HCT116 (cell line): ENCODE data around the gene DYNC2H1. TPM values are rescaled to one million over a fixed set of nuclear protein-coding genes. Genes with fewer than 3 reads are reported as not detected.

ENCODE experiments used
- ATAC-seq: fragments of 200-7000 bp; cut with Tn5 transposase; 2 replicates; pipeline ENCODE4 v1.9.1; 2020; ENCODE audit warnings: mild to moderate bottlenecking, moderate library complexity
- BruUV-seq: library from RNA; stranded (reverse); fragments of 400-500 nt; replicated peaks from 2 replicates; lab custom pipeline; 2021; lab: Mats Ljungman, UMichigan
- CTCF ChIA-PET: fragments of 300-600 bp; sonication (Branson Sonifier 250); formaldehyde crosslinking; loops from one replicate; lab custom pipeline; 2021; ENCODE audit warnings: antibody characterized with exemption; lab: Charles Lee
- POLR2A ChIA-PET: fragments of 300-600, 350-600 bp; sonication (Branson Sonifier 250); formaldehyde crosslinking; loops from one replicate; lab custom pipeline; 2021; ENCODE audit warnings: antibody characterized with exemption; lab: Charles Lee
- RAD21 ChIA-PET, 2 experiments: fragments of 300-600 bp; sonication (Branson Sonifier 250); formaldehyde crosslinking; loops; one replicate each; lab custom pipeline; 2023; ENCODE audit warnings: low total read pairs in 2 of 2; ENCODE audit not compliant: uncharacterized antibody in 2 of 2, unreplicated experiment in 2 of 2, low non-redundant PET in 1 of 2; lab: Charles Lee
- DNase-seq: peaks from one replicate; pipeline ENCODE4 v3.0.0-alpha.2; 2010; ENCODE audit warnings: low read depth, low spot score
- H2AFZ ChIP-seq: fragments of 200-600 bp; shearing (Covaris generic), sonication (generic); 2 replicates; pipeline ENCODE4 v1.6.1; 2017; ENCODE audit warnings: low read depth, mixed run types, mixed read lengths, antibody characterized with exemption, low read length; ENCODE audit not compliant: poor library complexity, severe bottlenecking
- H3K27ac ChIP-seq: 2 replicates; pipeline ENCODE4 v1.5.1; 2012; ENCODE audit warnings: low read depth, low read length
- H3K27me3 ChIP-seq: fragments of 200-600 bp; sonication (generic); 2 replicates; pipeline ENCODE4 v1.6.1; 2016; ENCODE audit warnings: mixed run types, low read length, mixed read lengths; ENCODE audit not compliant: insufficient read depth
- H3K36me3 ChIP-seq, 2 experiments: fragments of 200-500 bp in 1 of 2; fragments of 200-600 bp in 1 of 2; sonication (Bioruptor generic) in 1 of 2; sonication (generic) in 1 of 2; 2 replicates each; pipeline versions ENCODE4 v1.5.1 to v1.6.1; 2014 to 2016; ENCODE audit warnings: low read length in 2 of 2, inconsistent platforms in 1 of 2, mixed read lengths in 1 of 2, mixed run types in 1 of 2; ENCODE audit not compliant: insufficient read depth in 2 of 2, control insufficient read depth in 1 of 2
- H3K4me1 ChIP-seq, 2 experiments: fragments of 200-600 bp in 1 of 2; sonication (generic) in 1 of 2; 2 replicates each; pipeline versions ENCODE4 v1.5.1 to v1.6.1; 2012 to 2017; ENCODE audit warnings: low read length in 2 of 2, inconsistent platforms in 1 of 2, mild to moderate bottlenecking in 1 of 2, mixed read lengths in 1 of 2, mixed run types in 1 of 2, moderate library complexity in 1 of 2; ENCODE audit not compliant: insufficient read depth in 2 of 2, control insufficient read depth in 1 of 2
- H3K4me2 ChIP-seq: fragments of 200-600 bp; sonication (generic); 2 replicates; pipeline ENCODE4 v1.6.1; 2017; ENCODE audit warnings: mixed run types, low read length, mixed read lengths
- H3K4me3 ChIP-seq, 2 experiments: fragments of 200-600 bp in 1 of 2; sonication (generic) in 1 of 2; replicated peaks in 1 of 2; 2 replicates each; pipeline ENCODE4 v1.5.1; 2011 to 2016; ENCODE audit warnings: low read length in 2 of 2, control low read depth in 1 of 2, low read depth in 1 of 2, mild to moderate bottlenecking in 1 of 2, mixed read lengths in 1 of 2, mixed run types in 1 of 2
- H3K79me2 ChIP-seq: fragments of 200-600 bp; sonication (generic); 2 replicates; pipeline ENCODE4 v1.6.1; 2017; ENCODE audit warnings: mild to moderate bottlenecking, mixed run types, low read length, moderate library complexity, mixed read lengths; ENCODE audit not compliant: insufficient read depth
- H3K9ac ChIP-seq: fragments of 200-600 bp; sonication (generic); 2 replicates; pipeline ENCODE4 v1.6.1; 2016; ENCODE audit warnings: low read length, mixed read lengths
- H3K9me2 ChIP-seq: fragments of 200-600 bp; sonication (generic), shearing (Covaris generic); 2 replicates; pipeline ENCODE4 v1.6.1; 2017; ENCODE audit warnings: mixed run types, mild to moderate bottlenecking, moderate library complexity; ENCODE audit not compliant: insufficient read depth
- H3K9me3 ChIP-seq, 2 experiments: fragments of 200-500 bp in 1 of 2; fragments of 200-600 bp in 1 of 2; sonication (Bioruptor generic) in 1 of 2; sonication (generic) in 1 of 2; 2 replicates each; pipeline ENCODE4 v1.6.1; 2014 to 2017; ENCODE audit warnings: low read length in 2 of 2, mixed read lengths in 2 of 2, inconsistent platforms in 1 of 2, low read depth in 1 of 2, mild to moderate bottlenecking in 1 of 2, mixed run types in 1 of 2, moderate library complexity in 1 of 2; ENCODE audit not compliant: control insufficient read depth in 1 of 2, insufficient read depth in 1 of 2
- H4K20me1 ChIP-seq: fragments of 200-600 bp; sonication (generic), shearing (Covaris generic); 2 replicates; pipeline ENCODE4 v1.6.1; 2017; ENCODE audit warnings: mixed run types, mild to moderate bottlenecking, moderate library complexity; ENCODE audit not compliant: insufficient read depth
- CBX3 ChIP-seq: IDR thresholded peaks from 2 replicates; pipeline ENCODE4 v1.6.1; 2012; ENCODE audit warnings: low read depth
- CEBPB ChIP-seq: IDR thresholded peaks from 2 replicates; pipeline ENCODE4 v1.6.1; 2012; ENCODE audit warnings: low read depth
- EGR1 ChIP-seq: IDR thresholded peaks from 2 replicates; pipeline ENCODE4 v1.6.1; 2012; ENCODE audit warnings: low read depth
- ELF1 ChIP-seq: IDR thresholded peaks from 2 replicates; pipeline ENCODE4 v1.6.1; 2012; ENCODE audit warnings: low read depth, borderline replicate concordance
- FOSL1 ChIP-seq: IDR thresholded peaks from 2 replicates; pipeline ENCODE4 v1.6.1; 2012; ENCODE audit warnings: low read depth
- POLR2A ChIP-seq: IDR thresholded peaks from 2 replicates; pipeline ENCODE4 v1.7.0; 2011; ENCODE audit warnings: borderline replicate concordance; ENCODE audit not compliant: insufficient read depth, insufficient read length; ENCODE audit errors: extremely low read depth
- POLR2AphosphoS5 ChIP-seq: IDR thresholded peaks from 2 replicates; pipeline ENCODE4 v1.6.1; 2011; ENCODE audit warnings: mild to moderate bottlenecking, low read depth, low read length, moderate library complexity
- RAD21 ChIP-seq: IDR thresholded peaks from 2 replicates; pipeline ENCODE4 v1.6.1; 2012; ENCODE audit warnings: low read depth, mild to moderate bottlenecking
- REST ChIP-seq: IDR thresholded peaks from 2 replicates; pipeline ENCODE4 v1.6.1; 2012; ENCODE audit warnings: low read depth
- SRF ChIP-seq: IDR thresholded peaks from 2 replicates; pipeline ENCODE4 v1.6.1; 2012; ENCODE audit warnings: low read depth
- TCF7L2 ChIP-seq: IDR thresholded peaks from 2 replicates; pipeline ENCODE4 v1.7.0; 2011; ENCODE audit warnings: borderline replicate concordance, inconsistent platforms; ENCODE audit not compliant: insufficient read depth, insufficient read length; ENCODE audit errors: extremely low read depth
- YY1 ChIP-seq: IDR thresholded peaks from 2 replicates; pipeline ENCODE4 v1.6.1; 2011; ENCODE audit warnings: low read length, low read depth, moderate library complexity, mild to moderate bottlenecking; ENCODE audit not compliant: insufficient replicate concordance; ENCODE audit errors: extremely low read depth
- ZFX ChIP-seq: fragments of 450-650 bp; IDR thresholded peaks from 2 replicates; pipeline ENCODE4 v1.6.1; 2017
- ZNF274 ChIP-seq: fragments of 200-500 bp; sonication (Bioruptor generic); IDR thresholded peaks from 2 replicates; pipeline ENCODE4 v1.6.1; 2014; ENCODE audit warnings: mild to moderate bottlenecking, low read depth, low read length, inconsistent platforms
- intact Hi-C: fragments of 100-400 bp; cut with micrococcal nuclease; formaldehyde crosslinking; loops from 2 replicates; pipeline ENCODE4 v1.10.0; 2022
- total RNA-seq: library from RNA; stranded (reverse); gene quantifications from one replicate; pipeline ENCODE4 v1.2.1, GENCODE V29; 2021; ENCODE audit not compliant: unreplicated experiment
- TF ChIP-seq, protein P1 (sequence below), 3 experiments: fragments of 200-600 bp in 1 of 3; sonication (generic) in 1 of 3; IDR thresholded peaks in 2 of 3; conservative IDR thresholded peaks in 1 of 3; 2 replicates each; pipeline ENCODE4 v1.5.1; 2012 to 2017; ENCODE audit warnings: low read depth in 2 of 3, low read length in 2 of 3, antibody characterized with exemption in 1 of 3, borderline replicate concordance in 1 of 3, control low read depth in 1 of 3, mild to moderate bottlenecking in 1 of 3, mixed read lengths in 1 of 3, mixed run types in 1 of 3, moderate library complexity in 1 of 3; ENCODE audit not compliant: insufficient read depth in 1 of 3

The DYNC2H1 gene
- total RNA-seq, 1 experiment from 2014 or later: 1.5 TPM

DNA sequence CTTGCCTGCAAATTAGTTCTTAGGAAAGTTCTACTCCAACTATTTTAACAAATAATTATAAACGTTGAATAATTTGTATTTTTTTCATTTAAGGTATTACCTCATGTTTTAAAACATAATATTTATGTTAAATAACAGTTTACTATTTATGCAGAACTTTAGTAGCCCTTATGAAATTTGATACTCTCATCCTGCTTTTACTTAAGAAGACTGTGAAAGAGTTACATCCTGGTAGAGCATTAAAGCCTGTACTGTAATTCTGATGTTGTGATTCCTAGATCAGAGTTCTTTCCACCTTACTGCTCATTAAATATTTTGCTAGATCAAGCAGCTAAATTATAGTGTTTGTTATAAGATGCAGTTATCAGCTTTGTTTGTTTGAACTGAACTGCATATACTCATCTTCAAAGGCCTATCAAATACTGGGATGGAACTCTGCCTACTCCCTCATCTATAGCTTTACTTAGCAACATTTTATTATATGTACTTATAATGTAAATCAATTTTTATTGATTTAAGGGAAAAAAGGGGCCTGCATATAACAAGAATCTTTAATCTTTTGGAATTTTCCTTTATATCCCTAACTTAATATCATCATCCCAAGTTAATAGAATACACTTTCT is 304.2 kb downstream of the DYNC2H1 start:
- no peak overlapping the region for H3K4me2 ChIP-seq
- BruUV-seq: no TSS peak
- no peak overlapping the region for H3K9ac ChIP-seq
- no peaks in the 10 kb centered on the region for H3K36me3 ChIP-seq
- H2AFZ ChIP-seq: no peak overlapping the region
- ChIA-PET CTCF (no interaction called here), RAD21 (no interaction called here), POLR2A (no interaction called here)
- intact Hi-C loops: no loop called here
- DNase-seq (no peak), ATAC-seq (no peak)
- H3K27me3 ChIP-seq: no peaks in the 10 kb centered on the region
- TF ChIP-seq POLR2AphosphoS5 (no peak), SRF (no peak), CEBPB (no peak), TCF7L2 (no peak), REST (no peak), RAD21 (no peak), POLR2A (no peak), ELF1 (no peak), YY1 (no peak), CBX3 (no peak), FOSL1 (no peak), ZNF274 (no peak), EGR1 (no peak), ZFX (no peak)
- TF ChIP-seq, protein P1, sequence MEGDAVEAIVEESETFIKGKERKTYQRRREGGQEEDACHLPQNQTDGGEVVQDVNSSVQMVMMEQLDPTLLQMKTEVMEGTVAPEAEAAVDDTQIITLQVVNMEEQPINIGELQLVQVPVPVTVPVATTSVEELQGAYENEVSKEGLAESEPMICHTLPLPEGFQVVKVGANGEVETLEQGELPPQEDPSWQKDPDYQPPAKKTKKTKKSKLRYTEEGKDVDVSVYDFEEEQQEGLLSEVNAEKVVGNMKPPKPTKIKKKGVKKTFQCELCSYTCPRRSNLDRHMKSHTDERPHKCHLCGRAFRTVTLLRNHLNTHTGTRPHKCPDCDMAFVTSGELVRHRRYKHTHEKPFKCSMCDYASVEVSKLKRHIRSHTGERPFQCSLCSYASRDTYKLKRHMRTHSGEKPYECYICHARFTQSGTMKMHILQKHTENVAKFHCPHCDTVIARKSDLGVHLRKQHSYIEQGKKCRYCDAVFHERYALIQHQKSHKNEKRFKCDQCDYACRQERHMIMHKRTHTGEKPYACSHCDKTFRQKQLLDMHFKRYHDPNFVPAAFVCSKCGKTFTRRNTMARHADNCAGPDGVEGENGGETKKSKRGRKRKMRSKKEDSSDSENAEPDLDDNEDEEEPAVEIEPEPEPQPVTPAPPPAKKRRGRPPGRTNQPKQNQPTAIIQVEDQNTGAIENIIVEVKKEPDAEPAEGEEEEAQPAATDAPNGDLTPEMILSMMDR (IDR thresholded peaks at IDR 0.05 in 2 of 3, conservative IDR thresholded peaks at IDR 0.05 in 1 of 3; ENCODE audit: borderline replicate concordance in 1 of 3, insufficient read depth in 1 of 3, low read depth in 2 of 3, low read length in 2 of 3): no peak
- no peak overlapping the region for H3K27ac ChIP-seq
- no peaks in the 10 kb centered on the region for H3K9me3 ChIP-seq
- no peaks in the 10 kb centered on the region for H3K4me1 ChIP-seq
- no peaks in the 10 kb centered on the region for H3K79me2 ChIP-seq
- no peaks in the 10 kb centered on the region for H3K9me2 ChIP-seq
- no peaks in the 10 kb centered on the region for H4K20me1 ChIP-seq
- H3K4me3 ChIP-seq: no peak overlapping the region
